H7 (cell line): ENCODE results near the gene KRT83. TPM values are rescaled to one million over a fixed set of nuclear protein-coding genes. Genes with fewer than 3 reads are reported as not detected.
A peak's percentile ranks its signal among the peaks of the same experiment; 100 is the strongest.
"Not testable (repeated sequence)": the region's sequence is repeated elsewhere in the genome, so short reads cannot be mapped to it uniquely, and the experiment has no call there.

Experiments
- DNase-seq: peaks from one replicate; pipeline ENCODE4 v3.0.0; 2012
- H3K27me3 ChIP-seq: 2 replicates; pipeline ENCODE4 v1.6.0; 2011; ENCODE audit warnings: mild to moderate bottlenecking, low read length; ENCODE audit not compliant: control insufficient read depth, insufficient read depth
- H3K36me3 ChIP-seq: replicated peaks from 2 replicates; pipeline ENCODE4 v1.5.1; 2011; ENCODE audit warnings: low read length; ENCODE audit not compliant: control insufficient read depth, insufficient read depth
- H3K4me3 ChIP-seq: 2 replicates; pipeline ENCODE4 v1.5.1; 2011; ENCODE audit warnings: low read depth, mild to moderate bottlenecking, control low read depth, low read length, moderate library complexity; ENCODE audit not compliant: insufficient read depth
- total RNA-seq: library from RNA; depleted of rRNA; stranded (reverse); fragments of >200 nt; shearing (Covaris generic); gene quantifications from 2 replicates; pipeline ENCODE4 v1.2.3, GENCODE V29; 2014

KRT83 gene
- total RNA-seq, 1 experiment from 2014 or later, result 0.10 TPM

GRCh38 chr12:52298677-52299190 is 22.5 kb downstream of the KRT83 start:
- Histone ChIP-seq H3K36me3 (no peaks in the 10 kb centered on the region), H3K4me3 (no peak overlapping the region), H3K27me3 (no peaks in the 10 kb centered on the region; the same call in 1 of the 2 replicates)
- DNase-seq, result no peak

- no peak for DNase-seq
- Histone ChIP-seq H3K27me3 (no peaks in the 10 kb centered on the region; the same call in 1 of the 2 replicates), H3K4me3 (no peak overlapping the region), H3K36me3 (no peaks in the 10 kb centered on the region)
Observed at GRCh38 chr12:52296572-52297215, 24.5 kb downstream of the KRT83 start.

GRCh38 chr12:52295663-52296062 is 25.5 kb downstream of the KRT83 start:
- DNase-seq, result no peak
- Histone ChIP-seq H3K36me3 (no peaks in the 10 kb centered on the region), H3K27me3 (no peaks in the 10 kb centered on the region; the same call in 1 of the 2 replicates), H3K4me3 (no peak overlapping the region)

GRCh38 chr12:52294803-52295202 is 26.4 kb downstream of the KRT83 start:
- Histone ChIP-seq H3K4me3 (no peak overlapping the region), H3K36me3 (no peaks in the 10 kb centered on the region), H3K27me3 (no peaks in the 10 kb centered on the region; the same call in 1 of the 2 replicates)
- no peak for DNase-seq

GRCh38 chr12:52293926-52294325 is 27.3 kb downstream of the KRT83 start:
- no peak overlapping the region for H3K4me3 ChIP-seq
- H3K36me3 ChIP-seq, result no peaks in the 10 kb centered on the region
- DNase-seq, result no peak
- no peaks in the 10 kb centered on the region; the same call in 1 of the 2 replicates for H3K27me3 ChIP-seq

- DNase-seq, result peak; percentile 55
- Histone ChIP-seq H3K4me3 (no peak within 1 kb of the TSS), H3K27me3 (no peaks in the 10 kb centered on the region), H3K36me3 (no peaks in the 10 kb centered on the region)
Observed at GRCh38 chr12:52291267-52291935, 29.8 kb downstream of the KRT83 start, which contains the start of gene KRT81. TSS of gene KRT81 (minus strand) at chr12:52291534. CDS start at chr12:52291465, 69 bp downstream.

- H3K36me3 ChIP-seq, H3K27me3 ChIP-seq, H3K4me3 ChIP-seq, DNase-seq: not testable (repeated sequence)
Observed at GRCh38 chr12:52290483-52291134, 30.6 kb downstream of the KRT83 start.

- not testable (repeated sequence) for H3K4me3 ChIP-seq, DNase-seq, H3K27me3 ChIP-seq, H3K36me3 ChIP-seq
Observed at GRCh38 chr12:52287816-52288805, 33.1 kb downstream of the KRT83 start.

GRCh38 chr12:52286857-52287785 is 34.1 kb downstream of the KRT83 start:
- H3K27me3 ChIP-seq, H3K36me3 ChIP-seq, H3K4me3 ChIP-seq: not testable (repeated sequence)
- peak; percentile 67 for DNase-seq

GRCh38 chr12:52285851-52286530 is 35.2 kb downstream of the KRT83 start:
- DNase-seq, result no peak
- no peaks in the 10 kb centered on the region for H3K36me3 ChIP-seq
- H3K27me3 ChIP-seq, result no peaks in the 10 kb centered on the region
- no peak overlapping the region for H3K4me3 ChIP-seq

GRCh38 chr12:52285172-52285745 is 35.9 kb downstream of the KRT83 start:
- no peak overlapping the region for H3K4me3 ChIP-seq
- no peaks in the 10 kb centered on the region for H3K27me3 ChIP-seq
- no peak for DNase-seq
- H3K36me3 ChIP-seq, result no peaks in the 10 kb centered on the region

GRCh38 chr12:52284562-52285171 is 36.5 kb downstream of the KRT83 start:
- Histone ChIP-seq H3K27me3 (no peaks in the 10 kb centered on the region), H3K4me3 (no peak overlapping the region), H3K36me3 (no peaks in the 10 kb centered on the region)
- DNase-seq, result no peak
